Stimulated activated CD8-positive, alpha-beta memory T cell treated with anti-CD3 and anti-CD28 coated beads, Interleukin-12 subunit alpha, Interleukin-12 subunit beta, amount 100 ng/mL, for 24 hours (primary cell): Measurements from ENCODE around the gene CLSTN2.

Experiments
- DNase-seq: peaks from one replicate; pipeline ENCODE4 v3.0.0-alpha.2; 2020; ENCODE audit errors: extremely low read depth

Gene CLSTN2

GRCh38 chr3:140595295-140595694 lies 660.3 kb downstream of the CLSTN2 start:
- no peak for DNase-seq

- no peak for DNase-seq
These were observed 662.4 kb downstream of the CLSTN2 start for GRCh38 chr3:140597364-140597763.

- DNase-seq = no peak
These were observed 662.8 kb downstream of the CLSTN2 start for GRCh38 chr3:140597792-140598191.

DNA sequence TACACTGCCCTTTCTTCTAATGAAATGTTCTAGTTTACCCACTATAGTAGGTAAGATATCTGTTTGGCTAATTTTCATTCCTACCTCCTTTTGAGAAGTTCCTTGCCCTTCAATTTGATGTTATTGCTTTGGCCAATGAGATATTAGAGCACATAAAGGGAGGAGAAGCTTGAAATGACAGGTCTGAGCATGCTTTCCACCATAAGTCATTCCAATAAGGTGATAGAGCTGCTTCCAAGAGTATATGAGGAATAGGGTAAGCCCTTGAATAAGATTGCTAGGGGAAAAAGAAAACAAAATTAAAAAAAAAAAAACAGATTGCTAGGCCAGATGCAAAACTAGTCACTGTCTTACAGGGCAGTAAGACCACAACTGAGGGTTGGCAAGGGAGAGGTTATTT lies 664.0 kb downstream of the CLSTN2 start:
- DNase-seq = no peak

DNA sequence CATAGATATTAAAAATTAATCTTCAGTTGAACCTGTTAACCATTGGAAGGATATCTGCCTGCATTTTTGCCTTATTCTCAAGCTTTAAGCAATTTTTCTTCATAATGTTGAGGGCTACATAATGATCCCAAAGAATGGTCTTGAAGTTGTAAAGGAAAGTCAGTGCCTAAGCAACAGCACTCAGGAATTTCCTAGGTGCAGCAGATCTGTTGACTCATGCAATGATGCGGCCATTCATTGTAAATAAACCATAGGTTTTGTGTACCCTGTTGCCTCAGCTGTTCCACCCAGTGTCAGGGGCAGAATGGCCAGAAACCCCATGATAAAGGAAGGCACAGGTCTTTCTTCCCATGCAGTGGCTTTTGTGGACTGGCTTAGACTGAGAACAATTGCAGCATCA lies 664.5 kb downstream of the CLSTN2 start:
- no peak for DNase-seq

DNA sequence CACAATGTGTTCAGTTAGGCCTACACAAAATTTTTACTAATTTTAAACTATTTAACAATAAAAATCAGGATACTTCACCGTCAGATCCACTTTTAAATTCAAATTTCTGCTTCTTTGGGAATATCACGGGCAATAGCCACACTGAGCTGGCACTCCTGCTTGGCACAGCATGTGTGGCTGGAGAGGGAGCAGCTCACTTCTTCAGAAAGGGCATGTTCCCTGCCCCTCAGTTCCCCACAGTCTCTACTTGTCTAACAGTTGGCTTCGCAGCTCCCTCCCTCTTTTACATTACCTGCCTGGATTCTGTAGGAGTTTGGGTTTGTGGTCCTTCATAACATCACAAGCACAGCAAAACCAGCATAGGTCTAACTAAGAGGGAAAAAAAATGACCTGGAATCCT lies 666.9 kb downstream of the CLSTN2 start:
- no peak for DNase-seq

- no peak for DNase-seq
These were observed 667.8 kb downstream of the CLSTN2 start for GRCh38 chr3:140602781-140603180.

DNA sequence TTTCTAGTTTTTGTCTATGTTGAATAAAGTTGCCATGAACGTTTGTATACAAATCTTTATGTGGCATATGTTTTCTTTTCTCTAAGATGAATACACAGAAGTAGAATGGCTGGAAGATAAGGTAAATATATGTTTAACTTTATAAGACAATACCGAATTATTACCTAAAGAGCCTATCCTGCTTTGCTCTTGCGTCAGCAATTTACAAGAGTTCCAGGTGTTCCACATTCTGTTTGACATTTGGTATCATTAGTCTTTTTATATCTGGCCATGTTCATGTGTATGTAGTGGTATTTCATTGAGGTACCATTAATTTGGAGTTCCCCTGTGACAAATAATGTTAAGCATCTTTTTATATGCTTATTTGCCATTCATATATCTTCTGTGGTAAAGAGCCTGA lies 668.8 kb downstream of the CLSTN2 start:
- no peak for DNase-seq

GRCh38 chr3:140610544-140610943 lies 675.6 kb downstream of the CLSTN2 start:
- DNase-seq = no peak

- DNase-seq = no peak
These were observed 679.0 kb downstream of the CLSTN2 start for GRCh38 chr3:140614001-140614400.

GRCh38 chr3:140617135-140617534 lies 682.1 kb downstream of the CLSTN2 start:
- no peak for DNase-seq

GRCh38 chr3:140626856-140627255 lies 691.9 kb downstream of the CLSTN2 start:
- DNase-seq = no peak
